Mucosa of stomach (tissue), 1 donor: ENCODE measurements around the gene SPATA25.
A peak's percentile ranks its signal among the peaks of the same experiment; 100 is the strongest.
"Not testable (repeated sequence)": the region's sequence is repeated elsewhere in the genome, so short reads cannot be mapped to it uniquely, and the experiment has no call there.

Source experiments
- H3K27me3 ChIP-seq: one replicate; pipeline ENCODE4 v1.7.0; 2013; ENCODE audit warnings: mild to moderate bottlenecking, low read length; ENCODE audit not compliant: control insufficient read depth, insufficient read depth
- H3K36me3 ChIP-seq: one replicate; pipeline ENCODE4 v1.7.0; 2013; ENCODE audit warnings: low read length; ENCODE audit not compliant: control insufficient read depth, insufficient read depth
- H3K4me1 ChIP-seq: one replicate; pipeline ENCODE4 v1.7.0; 2013; ENCODE audit warnings: mild to moderate bottlenecking, low read length; ENCODE audit not compliant: control insufficient read depth, insufficient read depth
- H3K4me3 ChIP-seq: one replicate; pipeline ENCODE4 v1.7.0; 2013; ENCODE audit warnings: low read length
- H3K9ac ChIP-seq: one replicate; pipeline ENCODE4 v1.7.0; 2013; ENCODE audit warnings: mild to moderate bottlenecking, low read length, moderate library complexity
- H3K9me3 ChIP-seq: one replicate; pipeline ENCODE4 v1.7.0; 2013; ENCODE audit warnings: mild to moderate bottlenecking, low read length, moderate library complexity; ENCODE audit not compliant: control insufficient read depth
- donor health status: Pancreatic carcinoma.

Gene SPATA25, protein sequence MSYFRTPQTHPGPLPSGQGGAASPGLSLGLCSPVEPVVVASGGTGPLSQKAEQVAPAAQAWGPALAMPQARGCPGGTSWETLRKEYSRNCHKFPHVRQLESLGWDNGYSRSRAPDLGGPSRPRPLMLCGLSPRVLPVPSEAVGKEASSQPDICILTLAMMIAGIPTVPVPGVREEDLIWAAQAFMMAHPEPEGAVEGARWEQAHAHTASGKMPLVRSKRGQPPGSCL

DNA sequence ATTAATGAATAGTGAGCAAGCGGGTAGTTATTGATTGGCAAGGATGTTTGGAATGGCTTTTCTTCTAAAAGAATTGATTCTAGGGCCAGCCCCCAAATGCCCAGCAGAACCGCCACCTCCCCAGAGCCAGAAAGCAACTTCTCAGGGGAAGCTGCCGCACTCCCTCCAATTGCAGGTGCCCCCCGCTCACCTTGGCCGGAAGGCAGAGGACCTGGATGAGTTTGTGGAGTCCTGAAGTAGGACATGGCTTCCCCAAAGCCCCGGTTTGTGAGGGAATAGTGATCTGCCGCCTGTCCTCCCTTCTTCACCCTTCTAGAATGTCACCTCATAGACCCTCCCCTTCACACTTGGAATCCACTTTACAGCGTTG lies at the start of gene SPATA25:
SPATA25 (minus strand) TSS at position 277 of the 370 bp plus-strand sequence; CDS start at position 245, 32 bp downstream.
- no peaks in the 10 kb centered on the region for H3K9me3 ChIP-seq
- peaks cover 7% of the 10 kb centered on the region for H3K36me3 ChIP-seq
- no peak within 1 kb of the TSS for H3K4me3 ChIP-seq
- no peak within 1 kb of the TSS for H3K9ac ChIP-seq
- peaks cover 8% of the 10 kb centered on the region for H3K4me1 ChIP-seq
- no peaks in the 10 kb centered on the region for H3K27me3 ChIP-seq

GRCh38 chr20:45935416-45936046 lies 48.1 kb upstream of the SPATA25 start:
- Histone ChIP-seq H3K4me1 (peaks cover 10% of the 10 kb centered on the region), H3K36me3 (peaks cover 8% of the 10 kb centered on the region), H3K27me3 (no peaks in the 10 kb centered on the region), H3K4me3 (peak overlapping the region; percentile 57), H3K9ac (peak overlapping the region; percentile 67), H3K9me3 (no peaks in the 10 kb centered on the region)

GRCh38 chr20:45934586-45935415 lies 47.4 kb upstream of the SPATA25 start, which contains the start of gene PCIF1:
Gene PCIF1 (plus strand): TSS chr20:45934683. CDS start chr20:45939000, 4,317 bp downstream.
- Histone ChIP-seq H3K36me3 (peaks cover 8% of the 10 kb centered on the region), H3K4me1 (peaks cover 10% of the 10 kb centered on the region), H3K27me3 (no peaks in the 10 kb centered on the region), H3K9ac (peak within 1 kb of the TSS; percentile 100), H3K9me3 (no peaks in the 10 kb centered on the region), H3K4me3 (peak within 1 kb of the TSS; percentile 97)

DNA sequence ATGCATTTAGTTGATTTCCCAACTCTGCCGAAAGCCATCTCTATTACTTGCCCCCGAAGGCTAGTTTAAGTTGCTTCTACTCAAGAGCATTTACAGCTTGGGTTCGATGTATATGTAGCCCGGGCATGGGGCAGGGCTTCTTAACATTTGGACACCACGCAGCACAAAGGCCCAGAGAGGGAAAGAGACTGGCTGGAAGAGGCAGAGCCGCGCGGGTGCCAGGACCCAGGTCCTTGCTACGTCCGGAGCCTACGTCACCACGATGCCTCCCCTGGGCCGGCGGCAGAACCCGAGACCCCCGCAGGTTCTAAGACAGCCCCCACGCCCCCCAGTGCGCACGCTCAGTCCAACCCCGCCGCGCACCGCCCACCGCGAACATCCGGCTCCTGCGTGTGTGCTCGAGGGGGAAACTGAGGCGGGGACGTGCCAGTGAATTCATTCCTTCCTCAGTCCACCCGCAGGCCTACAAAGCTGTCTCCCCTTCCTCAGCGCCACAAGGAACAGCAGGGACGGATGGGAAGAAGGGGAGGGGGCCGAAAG lies 46.7 kb upstream of the SPATA25 start:
- peak overlapping the region; percentile 97 for H3K4me3 ChIP-seq
- peak overlapping the region; percentile 100 for H3K9ac ChIP-seq
- peaks cover 8% of the 10 kb centered on the region for H3K36me3 ChIP-seq
- no peaks in the 10 kb centered on the region for H3K9me3 ChIP-seq
- H3K27me3 ChIP-seq, result no peaks in the 10 kb centered on the region
- H3K4me1 ChIP-seq, result peaks cover 10% of the 10 kb centered on the region

DNA sequence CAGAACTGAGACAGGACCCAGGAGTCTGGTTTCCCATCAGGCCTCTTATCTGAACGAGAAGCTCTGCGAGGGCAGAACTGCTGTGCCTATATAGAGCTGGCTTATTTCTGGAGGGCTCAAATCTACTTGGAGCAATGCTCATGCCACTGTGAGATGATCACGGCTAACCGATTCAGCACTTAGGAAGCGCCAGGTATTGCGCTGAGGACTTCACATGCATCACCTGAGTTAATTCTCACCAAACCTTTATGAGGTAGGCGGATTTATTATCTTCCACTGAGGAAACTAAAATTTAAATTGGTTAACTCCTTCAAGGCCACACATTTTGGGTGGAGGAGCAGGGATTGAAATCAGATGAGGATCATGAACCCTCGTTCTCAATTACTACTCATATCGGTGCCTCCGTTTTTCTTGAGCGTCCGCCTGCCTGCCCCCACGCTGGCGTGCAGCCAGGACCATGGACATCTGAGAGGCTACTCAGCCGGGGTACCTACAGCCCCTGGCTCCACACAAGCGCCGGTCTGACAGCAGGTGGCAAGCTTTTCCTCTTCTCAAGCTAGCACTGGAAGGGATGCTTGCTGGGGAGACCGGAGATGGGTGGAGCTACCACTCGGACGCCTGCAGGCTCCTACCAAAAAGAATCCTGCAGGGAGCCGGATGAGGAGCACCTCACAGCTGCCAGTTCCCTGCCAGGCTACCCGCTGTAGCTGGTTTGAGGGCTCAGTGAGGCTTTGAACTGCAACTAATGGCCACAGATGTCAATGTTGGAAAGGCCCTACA lies 46.0 kb upstream of the SPATA25 start:
- Histone ChIP-seq H3K9ac (peak overlapping the region; percentile 100), H3K36me3 (peaks cover under 1% of the 10 kb centered on the region), H3K9me3 (no peaks in the 10 kb centered on the region), H3K4me1 (peaks cover 10% of the 10 kb centered on the region), H3K4me3 (peak overlapping the region; percentile 97), H3K27me3 (no peaks in the 10 kb centered on the region)

GRCh38 chr20:45931680-45932079 lies 44.3 kb upstream of the SPATA25 start:
- H3K4me3 ChIP-seq, H3K9ac ChIP-seq, H3K27me3 ChIP-seq, H3K36me3 ChIP-seq, H3K9me3 ChIP-seq: not testable (repeated sequence)
- H3K4me1 ChIP-seq, result peaks cover 15% of the 10 kb centered on the region

GRCh38 chr20:45927071-45927878 lies 39.9 kb upstream of the SPATA25 start:
- no peaks in the 10 kb centered on the region for H3K9me3 ChIP-seq
- no peak overlapping the region for H3K4me3 ChIP-seq
- H3K27me3 ChIP-seq, result no peaks in the 10 kb centered on the region
- H3K36me3 ChIP-seq, result no peaks in the 10 kb centered on the region
- H3K9ac ChIP-seq, result no peak overlapping the region
- H3K4me1 ChIP-seq, result peaks cover 5% of the 10 kb centered on the region

- H3K9me3 ChIP-seq, result no peaks in the 10 kb centered on the region
- peaks cover 5% of the 10 kb centered on the region for H3K4me1 ChIP-seq
- H3K9ac ChIP-seq, result no peak overlapping the region
- no peak overlapping the region for H3K4me3 ChIP-seq
- no peaks in the 10 kb centered on the region for H3K27me3 ChIP-seq
- H3K36me3 ChIP-seq, result no peaks in the 10 kb centered on the region
Observed at GRCh38 chr20:45926731-45927070, 39.3 kb upstream of the SPATA25 start.

- H3K36me3 ChIP-seq, result no peaks in the 10 kb centered on the region
- no peak overlapping the region for H3K9ac ChIP-seq
- no peak overlapping the region for H3K4me3 ChIP-seq
- H3K4me1 ChIP-seq, result peaks cover 5% of the 10 kb centered on the region
- no peaks in the 10 kb centered on the region for H3K9me3 ChIP-seq
- H3K27me3 ChIP-seq, result no peaks in the 10 kb centered on the region
Observed at GRCh38 chr20:45925821-45926506, 38.5 kb upstream of the SPATA25 start.

- no peaks in the 10 kb centered on the region for H3K9me3 ChIP-seq
- no peaks in the 10 kb centered on the region for H3K36me3 ChIP-seq
- peaks cover 5% of the 10 kb centered on the region for H3K4me1 ChIP-seq
- H3K9ac ChIP-seq, result no peak overlapping the region
- no peaks in the 10 kb centered on the region for H3K27me3 ChIP-seq
- no peak overlapping the region for H3K4me3 ChIP-seq
Observed at GRCh38 chr20:45924391-45925261, 37.2 kb upstream of the SPATA25 start.
